Ascending aorta (tissue), 2 donors: Measurements from ENCODE around the gene F2. TPM values are rescaled to one million over a fixed set of nuclear protein-coding genes. Genes with fewer than 3 reads are reported as not detected.
"Not testable (repeated sequence)": the region's sequence is repeated elsewhere in the genome, so short reads cannot be mapped to it uniquely, and the experiment has no call there.

Source experiments
- DNase-seq, 2 donors: peaks; one replicate each; pipeline ENCODE4 v3.0.0-alpha.2; 2019; ENCODE audit warnings: low spot score in 2 of 2
- H3K27ac ChIP-seq, 2 donors: fragments of 200-600 bp; sonication (generic); one replicate each; pipeline ENCODE4 v1.5.1; 2016 to 2017; ENCODE audit warnings: mild to moderate bottlenecking in 1 of 2
- H3K27me3 ChIP-seq: fragments of 200-600 bp; sonication (generic); one replicate; pipeline ENCODE4 v1.5.1; 2017
- H3K36me3 ChIP-seq, 2 donors: fragments of 200-600 bp; sonication (generic); one replicate each; pipeline ENCODE4 v1.5.1; 2016
- H3K4me1 ChIP-seq, 2 donors: fragments of 200-600 bp; sonication (generic); one replicate each; pipeline ENCODE4 v1.5.1; 2016 to 2017; ENCODE audit warnings: mild to moderate bottlenecking in 1 of 2
- H3K4me3 ChIP-seq, 2 donors: fragments of 200-600 bp; sonication (generic); one replicate each; pipeline ENCODE4 v1.5.1; 2016 to 2017; ENCODE audit warnings: mild to moderate bottlenecking in 1 of 2
- H3K9me3 ChIP-seq, 2 donors: fragments of 200-600 bp; sonication (generic); one replicate each; pipeline ENCODE4 v1.5.1; 2016
- intact Hi-C: fragments of 100-400 bp; cut with DNase I; formaldehyde crosslinking; loops from one replicate; pipeline ENCODE4 v1.15.1; 2023
- total RNA-seq: library from RNA; depleted of rRNA; stranded (reverse); fragments of >200 nt; gene quantifications from one replicate; pipeline ENCODE4 v1.1.0, GENCODE V29; 2016
- TF ChIP-seq, protein P1 (sequence below), 3 experiments: fragments of 200-600 bp in 2 of 3; fragments of 450-650 bp in 1 of 3; sonication (generic) in 2 of 3; IDR thresholded peaks; one replicate each; pipeline ENCODE4 v1.5.1; 2016 to 2019; ENCODE audit warnings: antibody characterized with exemption in 3 of 3, mild to moderate bottlenecking in 1 of 3, moderate library complexity in 1 of 3

The F2 gene
- total RNA-seq, 1 donor from 2014 or later: 2.6 TPM

DNA sequence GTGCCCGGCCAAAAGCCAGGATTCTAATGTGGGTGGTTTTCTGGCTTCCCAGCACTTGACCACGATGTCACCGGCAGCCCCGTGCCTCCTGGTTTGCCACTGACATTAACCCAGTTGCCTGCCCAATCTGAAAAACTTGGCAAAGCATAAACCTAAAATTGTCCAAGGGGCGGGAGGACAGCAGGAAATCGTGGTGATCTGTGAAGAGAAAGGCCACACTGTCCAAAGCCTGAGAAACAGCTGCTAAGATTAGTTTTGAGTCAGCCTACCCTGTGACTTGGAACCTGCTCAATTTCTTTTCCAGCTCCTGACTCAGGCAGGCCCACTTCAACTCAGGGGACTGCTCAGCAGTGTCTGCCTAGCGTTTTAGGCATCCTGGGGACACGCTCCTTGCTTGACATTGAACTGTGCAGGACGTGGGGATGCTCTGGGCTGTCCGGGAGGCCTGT lies 8.2 kb upstream of the F2 start:
- H3K4me3 ChIP-seq: no peak overlapping the region
- H3K36me3 ChIP-seq: peaks cover 18 to 27% of the 10 kb centered on the region in 2 donors
- TF ChIP-seq, protein P1, sequence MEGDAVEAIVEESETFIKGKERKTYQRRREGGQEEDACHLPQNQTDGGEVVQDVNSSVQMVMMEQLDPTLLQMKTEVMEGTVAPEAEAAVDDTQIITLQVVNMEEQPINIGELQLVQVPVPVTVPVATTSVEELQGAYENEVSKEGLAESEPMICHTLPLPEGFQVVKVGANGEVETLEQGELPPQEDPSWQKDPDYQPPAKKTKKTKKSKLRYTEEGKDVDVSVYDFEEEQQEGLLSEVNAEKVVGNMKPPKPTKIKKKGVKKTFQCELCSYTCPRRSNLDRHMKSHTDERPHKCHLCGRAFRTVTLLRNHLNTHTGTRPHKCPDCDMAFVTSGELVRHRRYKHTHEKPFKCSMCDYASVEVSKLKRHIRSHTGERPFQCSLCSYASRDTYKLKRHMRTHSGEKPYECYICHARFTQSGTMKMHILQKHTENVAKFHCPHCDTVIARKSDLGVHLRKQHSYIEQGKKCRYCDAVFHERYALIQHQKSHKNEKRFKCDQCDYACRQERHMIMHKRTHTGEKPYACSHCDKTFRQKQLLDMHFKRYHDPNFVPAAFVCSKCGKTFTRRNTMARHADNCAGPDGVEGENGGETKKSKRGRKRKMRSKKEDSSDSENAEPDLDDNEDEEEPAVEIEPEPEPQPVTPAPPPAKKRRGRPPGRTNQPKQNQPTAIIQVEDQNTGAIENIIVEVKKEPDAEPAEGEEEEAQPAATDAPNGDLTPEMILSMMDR (IDR thresholded peaks at IDR 0.05): no peak
- peak; percentile 72 to 94 for DNase-seq
- intact Hi-C loops: loop anchor here (1.0 to 2.0 kb wide), 2 partner anchors 11 to 26 kb away; partner anchors contain the start of gene ARHGAP1
- H3K27me3 ChIP-seq: no peaks in the 10 kb centered on the region
- peaks cover 5 to 37% of the 10 kb centered on the region in 2 donors for H3K4me1 ChIP-seq
- H3K9me3 ChIP-seq: no peaks in the 10 kb centered on the region
- H3K27ac ChIP-seq: peak overlapping the region; percentile 95 to 96

DNA sequence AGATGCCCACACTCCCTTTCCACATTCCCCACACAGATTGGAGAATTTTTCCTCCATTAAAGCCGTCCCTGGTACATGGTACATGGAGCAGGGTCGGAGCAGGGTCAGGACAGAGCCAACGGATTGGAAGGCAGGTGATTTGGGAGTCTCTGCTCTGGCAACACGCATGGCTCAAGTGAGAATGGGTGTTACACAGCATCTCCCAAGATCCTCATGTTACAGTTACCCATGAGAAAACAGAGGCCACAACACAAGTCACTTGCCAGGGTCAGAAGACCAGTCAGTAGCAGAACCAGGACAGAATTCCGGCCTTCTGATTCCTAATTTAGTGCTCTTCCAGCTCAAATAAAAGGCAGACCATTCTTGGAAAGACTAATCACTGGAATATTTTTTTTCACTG lies 7.7 kb upstream of the F2 start:
- intact Hi-C loops: loop anchor here (2.0 kb wide), 1 partner anchor 25 kb away; no protein-coding TSS in a partner anchor
- no peak for DNase-seq
- peaks cover 14 to 22% of the 10 kb centered on the region in 2 donors for H3K36me3 ChIP-seq
- no peak overlapping the region for H3K4me3 ChIP-seq
- H3K27me3 ChIP-seq: no peaks in the 10 kb centered on the region
- H3K27ac ChIP-seq: peak overlapping the region; percentile 95 to 96
- peaks cover 5 to 37% of the 10 kb centered on the region in 2 donors for H3K4me1 ChIP-seq
- TF ChIP-seq, protein P1 (IDR thresholded peaks at IDR 0.05): no peak
- H3K9me3 ChIP-seq: no peaks in the 10 kb centered on the region

DNA sequence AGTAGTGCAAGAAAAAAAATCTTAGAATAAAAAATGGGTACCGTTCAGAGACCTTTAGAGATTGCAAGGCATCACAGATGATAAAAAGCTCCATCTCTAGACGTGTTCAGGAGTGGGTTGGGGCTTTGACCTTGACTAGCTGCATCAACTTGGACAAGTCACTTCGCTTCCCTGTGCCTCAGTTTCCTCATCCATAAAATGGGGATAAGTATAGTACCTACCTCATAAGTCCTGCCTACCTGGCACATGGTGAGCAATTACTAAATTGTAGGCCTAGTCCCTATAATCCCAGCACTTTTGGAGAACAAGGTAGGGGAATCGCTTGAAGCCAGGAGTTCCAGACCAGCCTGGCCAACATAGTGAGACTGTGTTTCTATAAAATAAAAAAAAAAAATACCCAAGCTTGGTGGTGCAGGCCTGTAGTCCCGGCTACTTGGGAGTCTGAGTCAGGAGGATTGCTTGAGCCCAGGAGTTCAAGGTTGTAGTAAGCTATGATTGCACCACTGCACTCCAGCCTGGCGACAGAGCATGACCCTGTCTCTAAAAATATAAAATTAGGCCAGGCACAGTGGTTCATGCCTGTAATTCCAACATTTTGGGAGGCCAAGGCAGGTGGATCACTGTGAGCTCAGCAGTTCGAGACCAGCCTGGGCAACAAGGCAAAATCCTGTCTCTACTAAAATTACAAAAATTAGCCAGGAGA lies 6.0 kb upstream of the F2 start:
- peaks cover 5 to 37% of the 10 kb centered on the region in 2 donors for H3K4me1 ChIP-seq
- TF ChIP-seq, protein P1 (IDR thresholded peaks at IDR 0.05): no peak
- intact Hi-C loops: no loop called here

DNA sequence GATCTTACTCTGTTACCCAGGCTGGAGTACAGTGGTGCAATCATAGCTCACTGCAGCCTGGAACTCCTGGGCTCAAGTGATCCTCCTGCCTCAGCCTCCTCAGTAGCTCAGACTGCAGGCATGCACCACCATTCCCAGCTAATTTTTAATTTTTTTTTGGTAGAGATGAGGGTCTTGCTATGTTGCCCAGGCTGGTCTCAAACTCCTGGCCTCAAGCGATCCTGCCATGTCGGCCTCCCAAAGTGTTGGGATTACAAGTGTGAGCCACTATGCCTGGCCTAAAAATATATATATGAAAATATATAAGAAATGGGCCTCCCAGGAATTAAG lies 1.2 kb upstream of the F2 start:
- DNase-seq, H3K27ac ChIP-seq, H3K4me3 ChIP-seq, H3K27me3 ChIP-seq, H3K36me3 ChIP-seq, H3K9me3 ChIP-seq, intact Hi-C loops: not testable (repeated sequence)
- H3K4me1 ChIP-seq: peaks cover 5 to 20% of the 10 kb centered on the region in 2 donors

More for the DNA sequence above, 6.0 kb upstream of the F2 start:
- no peak overlapping the region for H3K4me3 ChIP-seq
- no peaks in the 10 kb centered on the region for H3K27me3 ChIP-seq
- no peak for DNase-seq
- no peaks in the 10 kb centered on the region for H3K9me3 ChIP-seq
- peak overlapping the region; percentile 95 to 96 for H3K27ac ChIP-seq
- H3K36me3 ChIP-seq: peaks cover 0 to 7% of the 10 kb centered on the region in 2 donors

DNA sequence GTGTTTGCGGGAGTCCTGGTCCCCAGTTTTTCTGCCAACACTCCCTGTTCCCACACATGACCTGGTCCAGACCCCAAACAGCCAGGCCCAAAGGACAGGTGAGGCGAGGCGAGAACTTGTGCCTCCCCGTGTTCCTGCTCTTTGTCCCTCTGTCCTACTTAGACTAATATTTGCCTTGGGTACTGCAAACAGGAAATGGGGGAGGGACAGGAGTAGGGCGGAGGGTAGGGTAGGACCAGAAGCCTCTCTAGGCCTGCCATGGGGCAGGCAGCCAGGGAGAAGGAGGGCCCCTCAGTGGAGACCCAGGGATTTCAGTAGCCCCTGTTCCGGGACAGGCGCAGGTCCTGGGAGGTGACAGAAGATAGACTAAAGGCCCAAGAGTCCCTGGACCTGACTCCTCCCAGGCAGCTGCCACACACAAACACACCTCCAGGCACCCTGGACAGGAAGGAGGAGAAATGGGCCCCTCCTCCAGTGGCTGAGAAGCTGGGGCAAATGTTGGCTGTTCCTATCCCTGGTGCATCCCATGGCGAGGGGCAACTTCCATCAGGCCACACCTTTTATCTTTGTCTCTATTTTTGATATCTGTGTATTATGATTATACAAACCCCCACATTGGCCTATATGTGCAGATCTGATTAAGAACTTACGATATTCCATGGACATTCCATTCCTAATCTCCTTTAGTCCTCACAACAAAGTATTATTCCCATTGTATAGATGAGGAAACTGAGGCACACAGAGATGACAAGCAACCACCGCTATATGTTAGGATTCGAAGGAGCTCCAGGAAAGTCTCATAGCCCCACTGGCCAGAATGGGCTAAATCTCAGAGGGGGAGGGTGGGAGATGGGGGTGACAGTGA lies 626 bp upstream of the F2 start:
- no peak overlapping the region for H3K4me3 ChIP-seq
- H3K9me3 ChIP-seq: no peaks in the 10 kb centered on the region
- intact Hi-C loops: no loop called here
- DNase-seq: no peak
- H3K27me3 ChIP-seq: no peaks in the 10 kb centered on the region
- no peak overlapping the region for H3K27ac ChIP-seq
- TF ChIP-seq, protein P1 (IDR thresholded peaks at IDR 0.05): no peak
- H3K36me3 ChIP-seq: no peaks in the 10 kb centered on the region
- H3K4me1 ChIP-seq: peaks cover 1 to 18% of the 10 kb centered on the region in 2 donors
